ENCODE measurements around the gene CAMK2G. TPM values are rescaled to one million over a fixed set of nuclear protein-coding genes. Genes with fewer than 3 reads are reported as not detected.

The CAMK2G gene
- total RNA-seq, 1 donor from 2014 or later = 48.9 TPM

DNA sequence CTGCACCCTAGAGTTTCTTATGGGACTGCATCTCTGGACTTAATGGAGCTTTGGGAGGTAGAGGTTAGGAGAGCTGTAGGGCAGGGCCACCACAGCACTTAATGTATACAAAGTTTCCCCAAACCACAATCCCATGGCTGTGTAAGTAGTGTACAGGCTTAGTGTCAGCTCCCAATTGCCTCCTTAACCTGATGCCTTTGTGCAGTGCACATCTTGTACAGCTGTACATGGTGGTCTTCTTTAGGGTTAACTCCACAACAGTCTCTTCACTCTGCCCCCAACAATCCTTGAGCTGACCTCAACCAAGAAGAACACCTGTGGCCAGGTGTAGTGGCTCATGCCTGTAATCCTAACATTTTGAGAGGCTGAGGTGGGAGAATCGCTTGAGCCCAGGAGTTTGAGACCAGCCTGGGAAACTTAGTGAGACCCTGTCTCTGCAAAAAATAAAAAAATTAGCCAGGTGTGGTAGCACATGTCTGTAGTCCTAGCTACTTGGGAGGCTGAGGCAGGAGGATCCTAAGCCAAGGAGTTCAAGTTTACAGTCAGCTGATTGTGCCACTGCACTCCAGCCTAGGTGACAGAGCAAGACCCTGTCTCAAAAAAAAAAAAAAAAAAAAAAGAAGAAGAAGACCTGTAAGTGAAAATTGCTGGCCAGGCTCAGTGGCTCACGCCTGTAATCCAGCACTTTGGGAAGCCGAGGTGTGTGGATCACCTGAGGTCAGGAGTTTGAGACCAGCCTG lies 43.4 kb upstream of the CAMK2G start:
- TF ChIP-seq POLR2A (IDR thresholded peaks at IDR 0.05) = no peak
- TF ChIP-seq, protein P1, sequence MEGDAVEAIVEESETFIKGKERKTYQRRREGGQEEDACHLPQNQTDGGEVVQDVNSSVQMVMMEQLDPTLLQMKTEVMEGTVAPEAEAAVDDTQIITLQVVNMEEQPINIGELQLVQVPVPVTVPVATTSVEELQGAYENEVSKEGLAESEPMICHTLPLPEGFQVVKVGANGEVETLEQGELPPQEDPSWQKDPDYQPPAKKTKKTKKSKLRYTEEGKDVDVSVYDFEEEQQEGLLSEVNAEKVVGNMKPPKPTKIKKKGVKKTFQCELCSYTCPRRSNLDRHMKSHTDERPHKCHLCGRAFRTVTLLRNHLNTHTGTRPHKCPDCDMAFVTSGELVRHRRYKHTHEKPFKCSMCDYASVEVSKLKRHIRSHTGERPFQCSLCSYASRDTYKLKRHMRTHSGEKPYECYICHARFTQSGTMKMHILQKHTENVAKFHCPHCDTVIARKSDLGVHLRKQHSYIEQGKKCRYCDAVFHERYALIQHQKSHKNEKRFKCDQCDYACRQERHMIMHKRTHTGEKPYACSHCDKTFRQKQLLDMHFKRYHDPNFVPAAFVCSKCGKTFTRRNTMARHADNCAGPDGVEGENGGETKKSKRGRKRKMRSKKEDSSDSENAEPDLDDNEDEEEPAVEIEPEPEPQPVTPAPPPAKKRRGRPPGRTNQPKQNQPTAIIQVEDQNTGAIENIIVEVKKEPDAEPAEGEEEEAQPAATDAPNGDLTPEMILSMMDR (IDR thresholded peaks at IDR 0.05) = no peak
- TF ChIP-seq POLR2AphosphoS5 (IDR thresholded peaks at IDR 0.05; ENCODE audit: insufficient read depth in 1 of 2, low read depth in 1 of 2) = no peak
- Histone ChIP-seq H3K4me3 (no peak overlapping the region), H3K9me3 (no peaks in the 10 kb centered on the region), H3K27ac (peak overlapping the region; percentile 11), H3K36me3 (peaks cover 0 to 9% of the 10 kb centered on the region in 2 donors), H3K27me3 (no peaks in the 10 kb centered on the region), H3K4me1 (peaks cover 40% of the 10 kb centered on the region)
- intact Hi-C loops (cut with DNase I) = no loop called here
- no peak for DNase-seq (ENCODE audit: extremely low spot score in 2 of 2)

DNA sequence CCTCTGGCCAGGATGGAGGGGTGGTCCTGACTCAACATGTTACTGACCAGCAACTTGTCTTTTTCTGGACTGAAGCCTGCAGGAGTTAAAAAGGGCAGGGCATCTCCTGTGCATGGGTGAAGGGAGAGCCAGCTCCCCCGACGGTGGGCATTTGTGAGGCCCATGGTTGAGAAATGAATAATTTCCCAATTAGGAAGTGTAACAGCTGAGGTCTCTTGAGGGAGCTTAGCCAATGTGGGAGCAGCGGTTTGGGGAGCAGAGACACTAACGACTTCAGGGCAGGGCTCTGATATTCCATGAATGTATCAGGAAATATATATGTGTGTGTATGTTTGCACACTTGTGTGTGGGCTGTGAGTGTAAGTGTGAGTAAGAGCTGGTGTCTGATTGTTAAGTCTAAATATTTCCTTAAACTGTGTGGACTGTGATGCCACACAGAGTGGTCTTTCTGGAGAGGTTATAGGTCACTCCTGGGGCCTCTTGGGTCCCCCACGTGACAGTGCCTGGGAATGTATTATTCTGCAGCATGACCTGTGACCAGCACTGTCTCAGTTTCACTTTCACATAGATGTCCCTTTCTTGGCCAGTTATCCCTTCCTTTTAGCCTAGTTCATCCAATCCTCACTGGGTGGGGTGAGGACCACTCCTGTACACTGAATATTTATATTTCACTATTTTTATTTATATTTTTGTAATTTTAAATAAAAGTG lies 42.6 kb upstream of the CAMK2G start:
- intact Hi-C loops (cut with DNase I) = no loop called here
- no peak overlapping the region for H3K4me3 ChIP-seq
- peaks cover 0 to 9% of the 10 kb centered on the region in 2 donors for H3K36me3 ChIP-seq
- TF ChIP-seq POLR2AphosphoS5 (IDR thresholded peaks at IDR 0.05; ENCODE audit: insufficient read depth in 1 of 2, low read depth in 1 of 2) = no peak
- TF ChIP-seq POLR2A (IDR thresholded peaks at IDR 0.05) = no peak
- TF ChIP-seq, protein P1 (IDR thresholded peaks at IDR 0.05) = no peak
- no peaks in the 10 kb centered on the region for H3K9me3 ChIP-seq
- peaks cover 48% of the 10 kb centered on the region for H3K4me1 ChIP-seq
- peak overlapping the region; percentile 41 for H3K27ac ChIP-seq
- H3K27me3 ChIP-seq = no peaks in the 10 kb centered on the region
- DNase-seq (ENCODE audit: extremely low spot score in 2 of 2) = no peak

DNA sequence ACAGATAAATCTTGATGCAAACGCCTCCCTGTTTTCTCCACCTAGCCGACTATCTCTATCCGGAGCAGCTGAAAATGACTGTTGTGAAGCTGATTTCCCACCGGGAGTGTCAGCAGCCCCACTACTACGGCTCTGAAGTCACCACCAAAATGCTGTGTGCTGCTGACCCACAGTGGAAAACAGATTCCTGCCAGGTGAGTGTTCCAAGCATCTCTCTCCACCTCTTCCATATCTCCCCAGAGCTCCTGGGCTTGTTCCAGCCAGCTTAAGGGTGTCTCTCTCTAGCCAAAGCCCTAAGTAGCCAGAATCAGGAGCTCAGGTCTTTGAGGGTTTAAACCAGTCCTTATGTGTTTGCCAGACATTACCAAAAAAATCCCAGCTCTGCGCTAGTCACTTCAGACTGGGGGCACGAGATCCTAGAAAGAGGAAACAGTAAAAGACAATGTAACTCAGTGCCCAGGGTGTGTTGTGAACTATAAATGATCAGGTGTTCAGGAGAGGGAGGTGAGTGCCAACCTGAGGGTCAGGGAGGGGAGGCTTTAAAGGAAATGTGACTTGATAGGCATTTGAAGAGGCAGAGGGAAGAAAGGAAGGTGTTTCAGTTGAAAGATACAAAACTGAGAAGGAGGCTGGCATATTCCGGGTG lies 41.0 kb upstream of the CAMK2G start:
- peaks cover 47% of the 10 kb centered on the region for H3K4me1 ChIP-seq

DNA sequence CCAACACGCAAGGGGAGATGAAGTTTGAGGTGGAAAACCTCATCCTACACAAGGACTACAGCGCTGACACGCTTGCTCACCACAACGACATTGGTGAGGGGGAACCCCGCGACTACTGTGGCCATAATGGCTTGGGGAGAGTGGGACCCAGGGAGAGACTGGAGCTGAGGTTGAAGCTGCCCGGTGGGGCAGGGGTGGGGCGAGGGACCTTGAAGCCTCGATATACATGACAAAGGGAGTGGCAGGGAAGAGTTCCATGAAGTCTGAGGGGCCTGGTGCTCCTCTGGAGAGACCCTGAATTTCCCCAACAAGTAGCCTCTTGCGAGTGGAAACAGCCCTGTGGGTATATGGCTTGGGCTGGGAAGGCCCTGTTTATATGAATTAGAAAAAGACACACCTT lies 39.7 kb upstream of the CAMK2G start:
- Histone ChIP-seq H3K4me1 (peaks cover 50% of the 10 kb centered on the region), H3K36me3 (peaks cover 0 to 9% of the 10 kb centered on the region in 2 donors), H3K9me3 (no peaks in the 10 kb centered on the region), H3K27ac (no peak overlapping the region), H3K4me3 (no peak overlapping the region), H3K27me3 (no peaks in the 10 kb centered on the region)
- no peak for DNase-seq (ENCODE audit: extremely low spot score in 2 of 2)
- TF ChIP-seq, protein P1 (IDR thresholded peaks at IDR 0.05) = no peak
- no peak for TF ChIP-seq POLR2A (IDR thresholded peaks at IDR 0.05)
- no peak for TF ChIP-seq POLR2AphosphoS5 (IDR thresholded peaks at IDR 0.05; ENCODE audit: insufficient read depth in 1 of 2, low read depth in 1 of 2)
- intact Hi-C loops (cut with DNase I) = no loop called here

More for the DNA sequence above, 41.0 kb upstream of the CAMK2G start:
- TF ChIP-seq POLR2AphosphoS5 (IDR thresholded peaks at IDR 0.05; ENCODE audit: insufficient read depth in 1 of 2, low read depth in 1 of 2) (no peak), POLR2A (IDR thresholded peaks at IDR 0.05) (no peak)
- TF ChIP-seq, protein P1 (IDR thresholded peaks at IDR 0.05) = no peak
- DNase-seq (ENCODE audit: extremely low spot score in 2 of 2) = no peak
- no peak overlapping the region for H3K27ac ChIP-seq
- H3K36me3 ChIP-seq = peaks cover 0 to 9% of the 10 kb centered on the region in 2 donors
- no peaks in the 10 kb centered on the region for H3K9me3 ChIP-seq
- H3K4me3 ChIP-seq = no peak overlapping the region
- intact Hi-C loops (cut with DNase I) = no loop called here
- no peaks in the 10 kb centered on the region for H3K27me3 ChIP-seq

Measured in vagina (tissue), 2 donors.